Mucosa of descending colon (tissue), 3 donors: ENCODE results near the gene ATP2B3. TPM values are rescaled to one million over a fixed set of nuclear protein-coding genes. Genes with fewer than 3 reads are reported as not detected.

Source experiments
- ATAC-seq: fragments of 200-7000 bp; cut with Tn5 transposase; one replicate; pipeline ENCODE4 v1.9.1; 2020; ENCODE audit warnings: mild to moderate bottlenecking, moderate library complexity
- DNase-seq, 3 donors: peaks; one replicate each; pipeline ENCODE4 v3.0.0-alpha.2; 2020
- H3K36me3 ChIP-seq: fragments of 200-600 bp; one replicate; pipeline ENCODE4 v1.8.0; 2021; ENCODE audit warnings: low read depth, mild to moderate bottlenecking
- H3K4me1 ChIP-seq: fragments of 200-600 bp; one replicate; pipeline ENCODE4 v1.8.0; 2021; ENCODE audit warnings: low read depth, mild to moderate bottlenecking
- H3K4me3 ChIP-seq: fragments of 200-600 bp; one replicate; pipeline ENCODE4 v1.8.0; 2021; ENCODE audit warnings: mild to moderate bottlenecking
- H3K9me3 ChIP-seq: fragments of 200-600 bp; one replicate; pipeline ENCODE4 v1.8.0; 2021; ENCODE audit warnings: mild to moderate bottlenecking
- intact Hi-C, 2 donors: fragments of 100-400 bp; cut with DNase I in 1 of 2; cut with micrococcal nuclease in 1 of 2; formaldehyde crosslinking; loops; one replicate each; pipeline versions ENCODE4 v1.11.0 to v1.11.1; 2022; cut with DNase I, micrococcal nuclease
- total RNA-seq, 3 donors: library from RNA; stranded (reverse); fragmentation: NEBNext Ultra II Directional in 2 of 3; extraction: Animal tissue kit (Norgen Biotek cat#: 25700) in 2 of 3; gene quantifications; one replicate each; pipeline versions ENCODE4 v1.2.1 to v1.2.4, GENCODE V29; 2021 to 2023
- TF ChIP-seq, protein P1 (sequence below): fragments of 200-600 bp; IDR thresholded peaks from one replicate; pipeline ENCODE4 v1.8.0; 2022; ENCODE audit warnings: antibody characterized with exemption, mild to moderate bottlenecking
- donor health status: DM: no; HTN: no; CAD: no; lungs with moderate emphysema.
- donor health status: DM: no; HTN: no; CAD: no.
- donor health status: DM: no; HTN: yes; CAD: no.

Gene ATP2B3
- total RNA-seq, 3 donors from 2014 or later, result 0.07 to 1.1 TPM; not detected in 1

DNA sequence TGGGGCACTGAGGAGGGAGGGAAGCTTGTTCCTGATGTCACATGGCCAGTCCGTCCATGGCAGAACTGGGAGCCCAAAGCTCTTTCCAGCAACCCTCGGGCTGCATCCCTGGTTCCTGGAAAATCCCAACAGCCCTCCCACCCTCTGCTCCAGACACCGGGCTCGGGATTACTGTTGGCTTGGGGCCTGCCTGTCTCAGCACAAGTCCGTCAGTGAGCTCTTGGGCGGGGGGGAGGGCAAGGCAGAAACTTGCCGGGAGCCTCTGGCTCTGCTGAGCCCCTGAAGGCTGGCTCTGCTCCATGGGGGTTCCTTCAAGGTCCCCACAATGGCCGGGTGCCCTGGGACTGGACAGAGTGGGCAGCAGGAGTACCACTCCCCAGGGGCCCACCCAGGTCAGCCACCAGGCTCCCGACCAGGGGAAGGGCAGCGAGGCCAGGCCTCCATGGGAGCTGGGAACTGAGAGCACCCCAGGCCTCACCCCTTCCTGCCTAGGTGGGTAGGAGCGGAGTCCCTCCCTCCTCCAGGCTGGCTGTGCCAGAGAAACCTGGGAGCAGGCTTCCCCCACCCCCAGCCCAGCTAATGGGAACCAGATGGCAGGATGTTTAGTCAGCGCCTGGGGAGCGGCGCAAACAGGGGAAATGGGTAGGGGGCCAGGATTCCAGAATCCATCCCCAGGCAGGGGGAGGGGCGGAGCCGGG, 40.6 kb upstream of the ATP2B3 start:
- no peaks in the 10 kb centered on the region for H3K4me1 ChIP-seq
- DNase-seq, result no peak
- TF ChIP-seq, protein P1, sequence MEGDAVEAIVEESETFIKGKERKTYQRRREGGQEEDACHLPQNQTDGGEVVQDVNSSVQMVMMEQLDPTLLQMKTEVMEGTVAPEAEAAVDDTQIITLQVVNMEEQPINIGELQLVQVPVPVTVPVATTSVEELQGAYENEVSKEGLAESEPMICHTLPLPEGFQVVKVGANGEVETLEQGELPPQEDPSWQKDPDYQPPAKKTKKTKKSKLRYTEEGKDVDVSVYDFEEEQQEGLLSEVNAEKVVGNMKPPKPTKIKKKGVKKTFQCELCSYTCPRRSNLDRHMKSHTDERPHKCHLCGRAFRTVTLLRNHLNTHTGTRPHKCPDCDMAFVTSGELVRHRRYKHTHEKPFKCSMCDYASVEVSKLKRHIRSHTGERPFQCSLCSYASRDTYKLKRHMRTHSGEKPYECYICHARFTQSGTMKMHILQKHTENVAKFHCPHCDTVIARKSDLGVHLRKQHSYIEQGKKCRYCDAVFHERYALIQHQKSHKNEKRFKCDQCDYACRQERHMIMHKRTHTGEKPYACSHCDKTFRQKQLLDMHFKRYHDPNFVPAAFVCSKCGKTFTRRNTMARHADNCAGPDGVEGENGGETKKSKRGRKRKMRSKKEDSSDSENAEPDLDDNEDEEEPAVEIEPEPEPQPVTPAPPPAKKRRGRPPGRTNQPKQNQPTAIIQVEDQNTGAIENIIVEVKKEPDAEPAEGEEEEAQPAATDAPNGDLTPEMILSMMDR, result no peak
- no peak for ATAC-seq
- intact Hi-C loops, result no loop called here
- no peaks in the 10 kb centered on the region for H3K9me3 ChIP-seq
- no peak overlapping the region for H3K4me3 ChIP-seq
- H3K36me3 ChIP-seq, result no peaks in the 10 kb centered on the region

DNA sequence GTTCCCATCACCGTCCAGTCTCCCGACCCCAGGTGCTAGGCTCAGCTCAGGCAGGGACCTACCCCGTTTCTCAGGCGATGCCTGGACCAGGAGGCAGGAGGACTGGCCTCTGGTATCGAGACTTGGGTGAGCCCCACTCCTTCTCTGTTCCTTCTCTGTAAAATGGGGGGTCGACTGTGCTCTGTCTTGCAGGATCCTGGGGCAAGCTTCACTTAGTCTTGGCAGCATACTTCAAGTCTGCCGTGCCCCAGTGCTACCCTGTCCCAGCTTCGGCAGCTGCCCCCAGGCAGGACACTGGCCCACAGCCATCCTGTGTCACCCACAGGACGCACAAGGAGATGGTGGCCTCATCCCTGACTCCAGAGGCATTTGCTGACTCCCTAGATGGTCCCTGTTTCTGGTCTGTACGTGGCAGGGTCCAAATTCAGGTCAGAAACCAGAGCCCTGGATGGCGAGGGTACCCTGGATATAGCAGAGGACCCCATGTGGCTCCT, 40.0 kb upstream of the ATP2B3 start:
- Histone ChIP-seq H3K4me3 (no peak overlapping the region), H3K4me1 (no peaks in the 10 kb centered on the region), H3K36me3 (no peaks in the 10 kb centered on the region), H3K9me3 (no peaks in the 10 kb centered on the region)
- intact Hi-C loops, result no loop called here
- TF ChIP-seq, protein P1, result no peak
- ATAC-seq, result no peak
- DNase-seq, result no peak

DNA sequence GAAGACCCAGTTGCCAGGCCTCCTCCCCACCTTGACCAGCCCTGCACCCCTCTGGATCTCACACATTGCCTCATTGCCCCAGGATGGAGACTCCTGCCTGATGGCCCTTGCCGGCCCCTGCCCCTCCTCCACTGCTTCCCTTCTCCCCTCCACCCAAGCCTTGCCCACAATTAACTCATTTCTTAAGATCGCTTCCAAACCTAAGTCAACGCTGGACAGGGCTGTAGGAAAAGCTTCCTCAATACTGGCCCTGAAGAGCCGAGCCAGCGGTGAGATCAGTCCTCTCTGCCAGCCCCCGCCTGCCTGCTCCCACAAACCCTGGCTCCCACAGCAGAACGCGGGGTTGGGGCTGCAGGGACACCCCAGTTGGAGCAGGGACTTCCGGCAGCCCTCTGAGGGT, 39.5 kb upstream of the ATP2B3 start:
- H3K9me3 ChIP-seq, result no peaks in the 10 kb centered on the region
- no peak for ATAC-seq
- TF ChIP-seq, protein P1, result no peak
- H3K4me1 ChIP-seq, result no peaks in the 10 kb centered on the region
- H3K4me3 ChIP-seq, result no peak overlapping the region
- no peak for DNase-seq
- H3K36me3 ChIP-seq, result no peaks in the 10 kb centered on the region
- intact Hi-C loops, result no loop called here

DNA sequence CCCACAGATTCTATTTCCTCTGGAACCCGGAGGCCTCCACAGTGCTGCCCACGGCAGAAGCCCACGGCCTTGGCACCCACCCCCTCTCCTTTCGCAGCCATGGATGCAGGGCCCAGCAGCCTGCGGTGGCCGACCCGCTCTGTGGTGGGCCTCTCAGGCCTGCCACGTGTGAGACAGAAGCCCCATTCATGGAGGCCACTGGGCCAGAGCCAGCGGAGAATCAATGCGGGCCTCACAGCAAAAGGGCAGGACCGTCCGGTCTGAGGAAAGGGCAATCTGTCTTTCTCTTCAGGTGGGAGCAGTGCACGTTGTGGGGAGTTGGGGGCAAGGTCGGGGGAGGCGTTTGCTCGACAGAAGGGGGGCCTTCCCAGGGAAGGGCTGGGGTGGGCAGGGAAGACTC, 38.7 kb upstream of the ATP2B3 start:
- Histone ChIP-seq H3K4me3 (no peak overlapping the region), H3K4me1 (no peaks in the 10 kb centered on the region), H3K36me3 (no peaks in the 10 kb centered on the region), H3K9me3 (no peaks in the 10 kb centered on the region)
- DNase-seq (no peak), ATAC-seq (no peak)
- intact Hi-C loops, result no loop called here
- TF ChIP-seq, protein P1, result no peak

DNA sequence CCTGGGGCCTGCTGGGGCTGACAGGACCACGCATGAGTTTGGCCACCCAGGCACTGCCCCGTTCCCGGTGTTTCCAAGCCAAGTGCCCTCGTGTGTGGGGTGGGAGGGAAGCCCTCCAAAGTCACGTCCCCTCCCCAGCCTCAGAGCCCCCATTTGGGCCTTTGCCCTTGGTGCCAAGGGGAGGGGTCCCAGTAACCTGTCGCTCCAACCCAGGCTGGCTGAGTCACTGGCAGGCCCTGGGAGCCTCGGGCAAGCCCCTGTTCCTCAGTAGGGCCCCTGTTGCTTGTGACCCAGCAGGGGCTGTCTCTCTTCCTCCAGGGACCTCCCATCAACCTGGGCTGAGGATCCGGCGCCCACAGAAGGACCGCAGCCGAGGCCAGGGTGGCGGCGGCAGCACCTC, 36.4 kb upstream of the ATP2B3 start:
- ATAC-seq (no peak), DNase-seq (no peak)
- intact Hi-C loops, result no loop called here
- no peaks in the 10 kb centered on the region for H3K4me1 ChIP-seq
- TF ChIP-seq, protein P1, result no peak
- H3K36me3 ChIP-seq, result no peaks in the 10 kb centered on the region
- no peak overlapping the region for H3K4me3 ChIP-seq
- H3K9me3 ChIP-seq, result no peaks in the 10 kb centered on the region
